Inflammatory macrophage treated with lipopolysaccharide for 1 hour (primary cell): ENCODE results near the gene HOXA4.

Experiments
- DNase-seq, 2 donors: peaks; one replicate each; pipeline ENCODE4 v3.0.0-alpha.2; 2020 to 2022

HOXA4 gene

GRCh38 chr7:27088002-27088922 is 42.3 kb downstream of the HOXA4 start:
- no peak for DNase-seq

GRCh38 chr7:27083646-27084045 is 46.9 kb downstream of the HOXA4 start:
- DNase-seq: no peak

GRCh38 chr7:27082171-27082570 is 48.4 kb downstream of the HOXA4 start:
- no peak for DNase-seq

GRCh38 chr7:27080844-27081436 is 49.6 kb downstream of the HOXA4 start:
- no peak for DNase-seq

GRCh38 chr7:27079234-27079975 is 51.2 kb downstream of the HOXA4 start:
- peak; percentile 19 to 37 for DNase-seq

- DNase-seq: no peak
Measured at GRCh38 chr7:27078616-27079233, 51.8 kb downstream of the HOXA4 start.
